H1 (cell line): ENCODE measurements around the gene ZNF70. TPM values are rescaled to one million over a fixed set of nuclear protein-coding genes. Genes with fewer than 3 reads are reported as not detected.

ENCODE experiments used
- CTCF ChIA-PET: fragments of 300-600 bp; sonication (Branson Sonifier 250); formaldehyde crosslinking; loops from one replicate; lab custom pipeline; 2021; ENCODE audit not compliant: partially characterized antibody; lab: Charles Lee
- POLR2A ChIA-PET: fragments of 300-600 bp; sonication (Branson Sonifier 250); formaldehyde crosslinking; loops from one replicate; lab custom pipeline; 2021; ENCODE audit warnings: inconsistent platforms; ENCODE audit not compliant: partially characterized antibody; lab: Charles Lee
- DNase-seq, 2 experiments: peaks; one replicate each; pipeline versions ENCODE4 v3.0.0 to v3.0.0-alpha.2; 2010 to 2022; ENCODE audit warnings: low spot score in 2 of 2, low read depth in 1 of 2, mixed read lengths in 1 of 2
- FAIRE-seq: peaks from 2 replicates; lab custom pipeline; 2011; peaks lifted over from hg19 to GRCh38; lab: Jason Lieb, UNC
- H2AFZ ChIP-seq: 2 replicates; pipeline ENCODE4 v1.8.1; 2012; ENCODE audit warnings: low read length, inconsistent platforms
- H2AK5ac ChIP-seq: 2 replicates; pipeline ENCODE4 v1.6.1; 2013; ENCODE audit warnings: low read depth, low read length
- H2BK120ac ChIP-seq: replicated peaks from 2 replicates; pipeline ENCODE3; 2013; ENCODE audit warnings: low read depth, low read length, inconsistent platforms
- H2BK12ac ChIP-seq: 2 replicates; pipeline ENCODE4 v1.6.1; 2013; ENCODE audit warnings: low read depth, low read length
- H2BK15ac ChIP-seq: 2 replicates; pipeline ENCODE4 v1.6.1; 2013; ENCODE audit warnings: low read length
- H2BK20ac ChIP-seq: 2 replicates; pipeline ENCODE4 v1.6.1; 2013; ENCODE audit warnings: low read length
- H2BK5ac ChIP-seq: 2 replicates; pipeline ENCODE4 v1.6.1; 2013; ENCODE audit warnings: low read depth, low read length
- H3K14ac ChIP-seq: 2 replicates; pipeline ENCODE4 v1.6.1; 2013; ENCODE audit warnings: inconsistent platforms; ENCODE audit not compliant: insufficient read length
- H3K18ac ChIP-seq: 2 replicates; pipeline ENCODE4 v1.6.1; 2013; ENCODE audit warnings: low read length; ENCODE audit errors: extremely low read depth
- H3K23ac ChIP-seq: 2 replicates; pipeline ENCODE4 v1.6.1; 2013; ENCODE audit warnings: inconsistent platforms; ENCODE audit not compliant: insufficient read length
- H3K23me2 ChIP-seq: 2 replicates; pipeline ENCODE4 v1.6.1; 2013; ENCODE audit warnings: low read depth, low read length
- H3K27ac ChIP-seq: 2 replicates; pipeline ENCODE4 v1.6.1; 2011; ENCODE audit warnings: low read depth, low read length, inconsistent platforms
- H3K27me3 ChIP-seq, 4 experiments: replicated peaks in 1 of 4; 1 replicate in 1 of 4; 2 replicates in 3 of 4; pipeline versions ENCODE4 v1.6.1 to v1.8.1; 2011 to 2013; ENCODE audit warnings: low read length in 3 of 4, mild to moderate bottlenecking in 3 of 4, inconsistent platforms in 2 of 4, mixed read lengths in 2 of 4, moderate library complexity in 1 of 4; ENCODE audit not compliant: control insufficient read depth in 3 of 4, insufficient read depth in 3 of 4; ENCODE audit errors: extremely low read depth in 1 of 4
- H3K36me3 ChIP-seq, 4 experiments: 2 replicates each; pipeline versions ENCODE4 v1.6.1 to v1.8.1; 2011 to 2013; ENCODE audit warnings: mild to moderate bottlenecking in 4 of 4, low read length in 3 of 4, moderate library complexity in 2 of 4, control low read depth in 1 of 4, inconsistent platforms in 1 of 4; ENCODE audit not compliant: insufficient read depth in 4 of 4, control insufficient read depth in 2 of 4
- H3K4ac ChIP-seq: replicated peaks from 2 replicates; pipeline ENCODE3; 2013; ENCODE audit warnings: low read length, low read depth, mixed read lengths, inconsistent platforms; ENCODE audit not compliant: insufficient read length
- H3K4me1 ChIP-seq, 4 experiments: replicated peaks in 1 of 4; 1 replicate in 1 of 4; 2 replicates in 3 of 4; pipeline versions ENCODE4 v1.6.1 to v1.8.1; 2011 to 2013; ENCODE audit warnings: low read length in 3 of 4, inconsistent platforms in 2 of 4, mixed read lengths in 1 of 4; ENCODE audit not compliant: insufficient read depth in 4 of 4, control insufficient read depth in 3 of 4
- H3K4me2 ChIP-seq, 2 experiments: 2 replicates each; pipeline versions ENCODE4 v1.6.1 to v1.8.1; 2011 to 2013; ENCODE audit warnings: low read depth in 2 of 2, low read length in 2 of 2, control low read depth in 1 of 2, inconsistent platforms in 1 of 2, mild to moderate bottlenecking in 1 of 2; ENCODE audit not compliant: insufficient read depth in 1 of 2
- H3K4me3 ChIP-seq, 4 experiments: fragments of 200-600, 300-600 bp in 1 of 4; sonication (generic), shearing (Covaris generic), sonication (Bioruptor Twin) in 1 of 4; 2 replicates each; pipeline versions ENCODE4 v1.5.1 to v1.8.1; 2011 to 2016; ENCODE audit warnings: low read length in 4 of 4, low read depth in 3 of 4, control low read depth in 2 of 4, inconsistent platforms in 2 of 4, mild to moderate bottlenecking in 2 of 4, mixed read lengths in 1 of 4, moderate library complexity in 1 of 4; ENCODE audit not compliant: insufficient read depth in 2 of 4; ENCODE audit errors: extremely low read depth in 1 of 4
- H3K56ac ChIP-seq: replicated peaks from 2 replicates; pipeline ENCODE3; 2013; ENCODE audit warnings: low read depth, mild to moderate bottlenecking, mixed read lengths, low read length, inconsistent platforms; ENCODE audit not compliant: insufficient read length
- H3K79me1 ChIP-seq: 2 replicates; pipeline ENCODE4 v1.6.1; 2013; ENCODE audit warnings: low read depth, low read length, control low read depth
- H3K79me2 ChIP-seq, 2 experiments: 2 replicates each; pipeline versions ENCODE4 v1.6.1 to v1.8.1; 2012 to 2013; ENCODE audit warnings: low read length in 2 of 2, mild to moderate bottlenecking in 2 of 2, inconsistent platforms in 1 of 2; ENCODE audit not compliant: insufficient read depth in 2 of 2, control insufficient read depth in 1 of 2
- H3K9ac ChIP-seq, 4 experiments: replicated peaks in 1 of 4; 1 replicate in 1 of 4; 2 replicates in 3 of 4; pipeline versions ENCODE4 v1.6.1 to v1.8.1; 2011 to 2013; ENCODE audit warnings: low read depth in 3 of 4, low read length in 3 of 4, control low read depth in 2 of 4, mild to moderate bottlenecking in 2 of 4, moderate library complexity in 2 of 4, inconsistent platforms in 1 of 4; ENCODE audit errors: extremely low read depth in 1 of 4
- H3K9me3 ChIP-seq, 2 experiments: 2 replicates each; pipeline versions ENCODE4 v1.6.1 to v1.8.1; 2012 to 2013; ENCODE audit warnings: mild to moderate bottlenecking in 2 of 2, moderate library complexity in 2 of 2, control low read depth in 1 of 2, inconsistent platforms in 1 of 2, low read depth in 1 of 2, low read length in 1 of 2, mixed read lengths in 1 of 2; ENCODE audit not compliant: insufficient read depth in 2 of 2
- H4K20me1 ChIP-seq, 2 experiments: replicated peaks in 1 of 2; 2 replicates each; pipeline versions ENCODE3 to v1.8.1; 2011 to 2013; ENCODE audit warnings: inconsistent platforms in 2 of 2, low read length in 2 of 2, mild to moderate bottlenecking in 1 of 2; ENCODE audit not compliant: insufficient read depth in 2 of 2, control insufficient read depth in 1 of 2
- H4K5ac ChIP-seq: 2 replicates; pipeline ENCODE4 v1.6.1; 2013; ENCODE audit warnings: low read length, low read depth, mixed read lengths, inconsistent platforms; ENCODE audit not compliant: insufficient read length
- H4K8ac ChIP-seq: 2 replicates; pipeline ENCODE4 v1.8.0; 2013; ENCODE audit warnings: mild to moderate bottlenecking, moderate library complexity, low read length, inconsistent platforms; ENCODE audit not compliant: insufficient read depth; ENCODE audit errors: extremely low read depth
- H4K91ac ChIP-seq: replicated peaks from 2 replicates; pipeline ENCODE3; 2013; ENCODE audit warnings: low read length, mixed read lengths, inconsistent platforms; ENCODE audit not compliant: insufficient read length
- CBX8 ChIP-seq: fragments of 300-800, 300-1000 bp; sonication (generic); IDR thresholded peaks from 2 replicates; pipeline ENCODE4 v1.7.1; 2016; ENCODE audit warnings: low read depth, low read length, borderline replicate concordance
- EZH2 ChIP-seq: fragments of 200-600 bp; sonication (generic); IDR thresholded peaks from 2 replicates; pipeline ENCODE4 v1.7.1; 2012; ENCODE audit warnings: low read depth, mild to moderate bottlenecking, moderate library complexity, low read length, inconsistent platforms; ENCODE audit not compliant: severe bottlenecking
- FOSL1 ChIP-seq: IDR thresholded peaks from 2 replicates; pipeline ENCODE4 v1.6.1; 2011; ENCODE audit warnings: mild to moderate bottlenecking, low read depth, low read length, moderate library complexity; ENCODE audit not compliant: insufficient read depth
- KDM4A ChIP-seq: IDR thresholded peaks from one replicate; pipeline ENCODE4 v1.7.1; 2012; ENCODE audit warnings: low read depth, mild to moderate bottlenecking, moderate library complexity, low read length, inconsistent platforms; ENCODE audit not compliant: severe bottlenecking
- MAFK ChIP-seq: IDR thresholded peaks from 2 replicates; pipeline ENCODE4 v1.6.1; 2012; ENCODE audit warnings: low read depth, mild to moderate bottlenecking, improper control_type of control experiment, low read length
- NRF1 ChIP-seq: IDR thresholded peaks from 2 replicates; pipeline ENCODE4 v1.6.1; 2011; ENCODE audit warnings: mild to moderate bottlenecking, low read depth, low read length, improper control_type of control experiment
- POLR2AphosphoS5 ChIP-seq: IDR thresholded peaks from 2 replicates; pipeline ENCODE4 v1.6.1; 2011; ENCODE audit warnings: low read depth, low read length
- SIN3A ChIP-seq, 2 experiments: IDR thresholded peaks in 1 of 2; conservative IDR thresholded peaks in 1 of 2; 2 replicates each; pipeline ENCODE4 v1.6.1; 2011 to 2012; ENCODE audit warnings: low read length in 2 of 2, improper control_type of control experiment in 1 of 2, low read depth in 1 of 2, mild to moderate bottlenecking in 1 of 2
- SIX5 ChIP-seq: IDR thresholded peaks from 2 replicates; pipeline ENCODE4 v1.6.1; 2011; ENCODE audit warnings: mild to moderate bottlenecking, low read depth, low read length
- ZNF274 ChIP-seq: IDR thresholded peaks from 2 replicates; pipeline ENCODE4 v1.7.0; 2012; ENCODE audit warnings: low read length, borderline replicate concordance; ENCODE audit errors: extremely low read depth
- WGBS, 2 experiments: shearing (Covaris generic) in 1 of 2; methylation state at CpG; one replicate each; pipeline versions ENCODE4 v1.1.6 to v1.1.7; 2013 to 2015; ENCODE audit warnings: low lambda C conversion rate in 2 of 2, mixed read lengths in 2 of 2, inconsistent platforms in 1 of 2, low coverage in 1 of 2, missing lambda C conversion rate in 1 of 2; ENCODE audit not compliant: insufficient replicate concordance in 2 of 2, insufficient coverage in 1 of 2, insufficient read length in 1 of 2; ENCODE audit errors: extremely low coverage in 1 of 2, missing lambda C conversion rate in 1 of 2; 5-methylcytosine and 5-hydroxymethylcytosine counted together
- polyA plus RNA-seq, 7 experiments: library from polyadenylated mRNA; depleted of rRNA in 3 of 7; stranded (reverse) in 5 of 7; unstranded in 2 of 7; fragments of >200 nt in 5 of 7; fragments of 200-250 nt in 2 of 7; gene quantifications; 1 replicate in 5 of 7; 2 replicates in 1 of 7; 4 replicates in 1 of 7; pipeline versions ENCODE4 v1.2.1 to v1.2.3, GENCODE V29; 2011 to 2013; ENCODE audit warnings: missing spikeins in 2 of 7, mixed read lengths in 2 of 7
- total RNA-seq: library from RNA; stranded (reverse); fragmentation: NEBNext Ultra II Directional; extraction: Animal tissue kit (Norgen Biotek cat#: 25700); gene quantifications from 2 replicates; pipeline ENCODE4 v1.2.1, GENCODE V29; 2021

Gene ZNF70
- total and polyA plus RNA-seq, 2 of the 8 experiments (the other 6 are each of a cell fraction or from before 2014, with no cell fraction given) = 1.1 to 2.6 TPM

- no peak overlapping the region for H2BK20ac ChIP-seq
- H2BK15ac ChIP-seq = no peak overlapping the region
- 90% methylated on average over 3 of the region's 3 CpGs; no CpG with 5 or more reads in 1 of the 2 experiments for WGBS, 2 experiments
- H3K23me2 ChIP-seq = peaks cover 3% of the 10 kb centered on the region; the same call in 1 of the 2 replicates
- no peaks in the 10 kb centered on the region for H3K27me3 ChIP-seq
- H2AFZ ChIP-seq = no peak overlapping the region
- peaks cover 3% of the 10 kb centered on the region; the same call in 1 of the 2 replicates for H3K79me1 ChIP-seq
- no peak overlapping the region for H3K18ac ChIP-seq
- no peaks in the 10 kb centered on the region for H3K9me3 ChIP-seq
- ChIA-PET CTCF (interaction anchor here (1.3 to 6.4 kb wide), 3 partner anchors 12 to 22 kb away, joined by 3 to 47 read pairs (median 42); partner anchors contain the start of genes CHCHD10 and MMP11), POLR2A (interaction anchor here (1.0 to 4.5 kb wide), 9 partner anchors 10 to 70 kb away, joined by 3 to 45 read pairs (median 5); partner anchors contain the start of genes CHCHD10 and MMP11)
- no peak overlapping the region for H4K8ac ChIP-seq
- DNase-seq = no peak
- H2AK5ac ChIP-seq = no peak overlapping the region
- H2BK5ac ChIP-seq = no peak overlapping the region
- no peak overlapping the region for H4K91ac ChIP-seq
- no peak overlapping the region for H3K4ac ChIP-seq
- H3K79me2 ChIP-seq = peaks cover 22 to 55% of the 10 kb centered on the region in 2 experiments
- no peak overlapping the region for H3K27ac ChIP-seq
- H3K4me3 ChIP-seq = peak overlapping the region; percentile 79 to 87 (median 82)
- no peak overlapping the region for H2BK12ac ChIP-seq
- H3K4me1 ChIP-seq = peaks cover 0 to 10% (median 4%) of the 10 kb centered on the region in 4 experiments; a peak in 6 of 7 replicates
- no peak overlapping the region for H3K23ac ChIP-seq
- no peak for FAIRE-seq
- H4K5ac ChIP-seq = no peak overlapping the region
- H3K56ac ChIP-seq = no peak overlapping the region
- peak overlapping the region; percentile 64 to 79 for H3K4me2 ChIP-seq
- no peak overlapping the region for H2BK120ac ChIP-seq
- H3K9ac ChIP-seq = peak overlapping the region in 3 of 4 experiments; percentile 66 to 89 (median 67); a peak in 4 of 7 replicates
- H3K14ac ChIP-seq = no peak overlapping the region
- H3K36me3 ChIP-seq = peaks cover 0 to 4% (median 2%) of the 10 kb centered on the region in 4 experiments; a peak in 3 of 8 replicates
- peaks cover 4 to 22% of the 10 kb centered on the region in 2 experiments for H4K20me1 ChIP-seq
- no peak for TF ChIP-seq KDM4A
- TF ChIP-seq CBX8 = no peak
- TF ChIP-seq POLR2AphosphoS5 = no peak
- TF ChIP-seq NRF1 = no peak
- no peak for TF ChIP-seq FOSL1
- no peak for TF ChIP-seq SIN3A (conservative IDR thresholded peaks at IDR 0.05 in 1 of 2, IDR thresholded peaks at IDR 0.05 in 1 of 2; ENCODE audit: low read depth in 1 of 2, low read length in 2 of 2)
- TF ChIP-seq MAFK = no peak
- no peak for TF ChIP-seq EZH2
- no peak for TF ChIP-seq ZNF274
- TF ChIP-seq SIX5 = no peak
Observed at GRCh38 chr22:23787910-23788309, 37.0 kb upstream of the ZNF70 start.
